Natural killer cell treated with Interleukin-12 subunit alpha and Interleukin-12 subunit beta and Interleukin-15 and Interleukin-18, amount 100 ng/mL, for 72 hours (primary cell): ENCODE data around the gene STPG1. TPM values are rescaled to one million over a fixed set of nuclear protein-coding genes. Genes with fewer than 3 reads are reported as not detected.

Experiments
- ATAC-seq, 2 donors: fragments of 150-1000 bp; cut with Tn5 transposase in 1 of 2; sonication (Bioruptor Pico), chemical (Tn5 transposase) in 1 of 2; 2 replicates each; pipeline ENCODE4 v1.10.0; 2021
- DNase-seq: peaks from one replicate; pipeline ENCODE4 v3.0.0; 2022; ENCODE audit warnings: low spot score
- H3K27ac Mint-ChIP-seq, 2 donors: 1 replicate in 1 of 2; 2 replicates in 1 of 2; pipeline ENCODE4 v1.8.0; 2022; ENCODE audit warnings: mixed read lengths in 2 of 2, mild to moderate bottlenecking in 1 of 2, moderate library complexity in 1 of 2
- H3K27me3 Mint-ChIP-seq, 2 donors: 1 replicate in 1 of 2; 2 replicates in 1 of 2; pipeline ENCODE4 v1.8.0; 2022; ENCODE audit warnings: mixed read lengths in 2 of 2
- H3K36me3 Mint-ChIP-seq: one replicate; pipeline ENCODE4 v1.8.0; 2022; ENCODE audit warnings: mixed read lengths
- H3K4me1 Mint-ChIP-seq, 2 donors: 1 replicate in 1 of 2; 2 replicates in 1 of 2; pipeline ENCODE4 v1.8.0; 2022; ENCODE audit warnings: low read depth in 2 of 2, mixed read lengths in 2 of 2, mild to moderate bottlenecking in 1 of 2
- H3K4me3 Mint-ChIP-seq: one replicate; pipeline ENCODE4 v1.8.0; 2022; ENCODE audit warnings: mixed read lengths
- H3K9me3 Mint-ChIP-seq: 2 replicates; pipeline ENCODE4 v1.8.0; 2022; ENCODE audit warnings: mixed read lengths
- total RNA-seq, 2 donors: library from RNA; stranded (reverse); gene quantifications; one replicate each; pipeline ENCODE4 v1.2.3, GENCODE V29; 2022

Gene STPG1
- total RNA-seq, 2 donors from 2014 or later = 2.3 to 5.4 TPM

DNA sequence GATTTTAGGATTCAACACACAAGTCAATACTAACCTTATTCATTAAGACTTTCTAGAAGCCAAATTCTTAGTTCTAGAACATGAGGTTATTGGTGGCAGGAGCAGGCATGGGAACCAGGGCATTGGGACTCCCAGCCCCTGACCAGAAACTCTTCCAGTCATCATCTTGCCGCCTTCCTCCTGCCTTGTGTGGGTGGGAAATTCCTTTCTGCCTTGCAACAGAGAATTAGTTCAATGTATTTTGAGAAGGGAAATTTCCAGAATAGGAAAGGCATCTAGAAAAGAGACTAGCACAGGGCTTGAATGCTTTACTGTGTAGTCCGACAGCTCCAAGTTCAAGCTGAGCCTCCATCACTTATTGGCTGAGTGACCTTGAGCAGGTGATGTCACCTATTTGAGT, 85.7 kb downstream of the STPG1 start:
- Mint-ChIP-seq H3K4me1 (peaks cover 0 to 2% of the 10 kb centered on the region in 2 donors), H3K4me3 (no peak overlapping the region), H3K27ac (no peak overlapping the region), H3K27me3 (peaks cover 32 to 44% of the 10 kb centered on the region in 2 donors), H3K9me3 (no peaks in the 10 kb centered on the region), H3K36me3 (no peaks in the 10 kb centered on the region)
- no peak for DNase-seq
- ATAC-seq = no peak

DNA sequence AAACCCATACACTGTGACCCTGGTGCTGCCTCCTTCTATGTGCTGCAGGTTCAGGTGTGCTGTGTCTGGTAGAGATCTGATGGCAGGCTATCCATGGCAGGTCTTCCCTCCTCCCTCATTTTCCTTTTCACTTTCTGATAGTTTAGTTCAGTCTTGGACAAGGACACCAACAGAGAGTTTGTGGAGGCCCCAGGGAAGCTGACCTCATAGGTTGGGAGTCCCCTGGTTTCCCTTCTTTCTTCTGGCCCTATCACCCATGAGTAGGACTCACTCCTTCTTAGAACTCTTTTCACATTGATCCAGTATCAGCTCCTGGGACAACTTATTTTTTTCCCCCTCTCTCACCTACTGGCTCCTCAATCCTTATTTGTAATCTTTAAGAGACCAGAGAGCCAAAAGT, 86.1 kb downstream of the STPG1 start:
- Mint-ChIP-seq H3K27ac (no peak overlapping the region), H3K27me3 (peaks cover 33 to 47% of the 10 kb centered on the region in 2 donors), H3K4me1 (peaks cover 0 to 5% of the 10 kb centered on the region in 2 donors)

DNA sequence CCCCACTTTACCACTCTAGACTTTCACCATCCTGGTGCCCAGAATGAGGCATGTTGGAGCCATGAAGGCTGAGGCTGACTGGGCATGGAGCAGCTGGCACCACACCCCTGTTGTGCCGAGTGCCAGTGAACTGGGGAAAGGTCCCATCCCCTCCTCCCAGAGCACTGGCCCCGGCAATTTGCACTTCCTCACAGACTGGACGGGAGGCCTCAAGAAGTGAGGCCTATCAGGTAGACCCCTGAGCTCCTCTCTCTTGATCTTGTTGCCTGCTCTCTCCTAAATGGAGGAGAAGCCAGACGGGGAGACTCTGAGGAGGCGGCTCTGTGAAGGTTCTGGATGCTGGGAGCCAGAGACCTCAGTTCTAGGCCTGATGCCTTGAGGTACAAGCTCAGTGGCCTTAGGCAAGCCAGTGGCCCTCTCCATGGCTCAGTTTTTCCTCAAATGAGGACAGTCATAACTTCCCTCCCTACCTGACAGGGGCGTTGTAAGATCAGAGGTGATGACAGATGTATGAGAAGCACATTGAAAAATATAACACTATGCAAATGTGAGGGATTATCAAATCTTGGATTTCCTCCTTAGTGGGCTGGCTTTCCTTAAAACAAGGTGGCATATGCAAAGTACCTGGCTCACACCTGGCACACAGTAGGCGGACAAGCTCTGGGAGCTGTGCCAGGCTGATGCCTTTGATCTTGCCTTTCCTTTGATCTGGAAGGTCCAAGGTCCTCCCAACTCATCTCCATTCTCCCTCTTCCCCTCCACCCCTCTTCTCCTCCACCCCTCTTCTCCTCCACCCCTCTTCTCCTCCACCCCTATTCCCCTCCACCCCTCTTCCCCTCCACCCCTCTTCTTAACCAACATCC, 87.8 kb downstream of the STPG1 start:
- H3K36me3 Mint-ChIP-seq = no peaks in the 10 kb centered on the region
- no peaks in the 10 kb centered on the region for H3K9me3 Mint-ChIP-seq
- H3K4me1 Mint-ChIP-seq = peaks cover 11 to 18% of the 10 kb centered on the region in 2 donors
- no peak overlapping the region for H3K27ac Mint-ChIP-seq
- no peak overlapping the region for H3K4me3 Mint-ChIP-seq
- DNase-seq = no peak
- H3K27me3 Mint-ChIP-seq = peaks cover 31 to 43% of the 10 kb centered on the region in 2 donors
- ATAC-seq = no peak

More for the DNA sequence above, 86.1 kb downstream of the STPG1 start:
- ATAC-seq (no peak), DNase-seq (no peak)
- Mint-ChIP-seq H3K9me3 (no peaks in the 10 kb centered on the region), H3K4me3 (no peak overlapping the region), H3K36me3 (no peaks in the 10 kb centered on the region)

DNA sequence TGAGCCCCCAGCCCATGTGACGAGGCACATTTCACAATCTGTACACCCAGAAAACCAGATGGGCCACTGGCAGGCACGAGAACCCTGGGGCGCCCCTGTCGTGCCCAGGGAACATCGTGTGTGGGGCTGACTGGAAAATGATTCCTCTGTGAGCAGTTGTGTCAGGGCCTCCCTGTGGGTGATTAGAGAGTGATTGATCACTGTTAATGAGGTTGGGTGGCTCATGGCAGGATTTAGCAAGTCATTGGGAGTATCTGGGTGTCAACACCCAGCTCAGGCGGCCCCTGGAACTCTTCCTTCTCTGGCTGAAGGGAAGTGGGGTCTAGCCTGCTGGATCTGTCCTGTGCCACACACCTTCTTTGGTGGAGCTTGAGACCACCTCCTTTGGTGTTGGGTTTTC, 88.7 kb downstream of the STPG1 start:
- H3K27ac Mint-ChIP-seq = no peak overlapping the region
- no peak for DNase-seq
- no peak overlapping the region for H3K4me3 Mint-ChIP-seq
- H3K36me3 Mint-ChIP-seq = no peaks in the 10 kb centered on the region
- H3K9me3 Mint-ChIP-seq = no peaks in the 10 kb centered on the region
- peaks cover 38 to 53% of the 10 kb centered on the region in 2 donors for H3K27me3 Mint-ChIP-seq
- ATAC-seq = no peak
- peaks cover 20 to 27% of the 10 kb centered on the region in 2 donors for H3K4me1 Mint-ChIP-seq

DNA sequence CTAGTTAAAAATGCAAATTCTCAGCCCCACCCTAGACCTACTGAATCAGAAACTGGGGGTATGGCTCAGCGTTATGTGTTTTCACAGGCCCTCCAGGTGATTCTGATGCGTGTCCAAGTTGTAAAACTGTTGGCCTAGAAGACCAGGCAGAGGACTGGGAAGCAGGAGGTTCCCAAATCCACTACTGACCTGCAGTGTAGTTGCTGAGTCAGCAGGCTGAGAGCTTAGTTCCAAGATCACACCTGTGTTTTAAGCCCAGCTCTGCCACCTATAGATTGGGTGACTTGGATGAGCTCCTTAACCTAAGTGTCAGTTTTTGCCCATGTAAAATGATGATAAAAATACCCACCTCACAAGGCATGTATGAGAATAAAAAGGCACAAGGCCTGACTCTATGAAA, 90.3 kb downstream of the STPG1 start:
- Mint-ChIP-seq H3K9me3 (no peaks in the 10 kb centered on the region), H3K27ac (no peak overlapping the region), H3K4me1 (peaks cover 33 to 40% of the 10 kb centered on the region in 2 donors), H3K27me3 (peaks cover 50 to 69% of the 10 kb centered on the region in 2 donors), H3K36me3 (no peaks in the 10 kb centered on the region), H3K4me3 (no peak overlapping the region)
- DNase-seq = no peak
- no peak for ATAC-seq

DNA sequence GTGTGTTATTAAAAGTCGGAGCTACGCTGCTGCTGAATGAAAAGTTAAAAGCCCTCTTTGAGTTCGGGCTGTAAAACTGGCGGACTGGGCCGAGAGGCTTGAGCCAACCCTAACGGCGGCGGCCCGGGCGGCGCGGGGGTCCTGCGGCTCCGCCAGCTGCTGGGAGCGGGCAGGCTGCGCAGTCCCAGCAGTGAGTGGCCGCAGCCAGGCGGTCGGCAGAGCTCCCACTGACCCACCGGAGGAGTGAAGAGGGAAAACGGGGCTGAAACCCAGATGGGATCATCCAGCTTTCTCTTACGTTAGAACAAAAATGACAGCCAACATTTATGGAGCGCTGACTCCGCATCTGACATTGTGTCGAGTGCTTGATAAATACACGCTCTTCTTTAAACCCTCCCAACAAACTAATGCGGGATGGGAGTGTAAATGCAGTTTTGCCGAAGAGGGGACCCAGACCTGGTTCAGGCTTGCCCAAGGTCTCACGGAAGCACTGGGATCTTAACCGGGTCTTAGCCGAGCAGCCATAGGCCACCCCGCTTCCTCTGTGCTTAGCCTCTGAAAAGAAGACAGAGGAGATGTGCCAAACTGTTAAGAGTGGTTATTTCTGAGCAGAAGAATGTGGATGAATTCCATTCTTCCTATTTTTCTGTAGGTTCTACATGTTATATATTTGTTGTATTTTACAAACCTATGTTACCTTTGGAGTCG, 91.0 kb downstream of the STPG1 start:
- Mint-ChIP-seq H3K4me1 (peaks cover 34 to 42% of the 10 kb centered on the region in 2 donors), H3K27ac (peak overlapping the region in 1 of 2 donors; percentile 71), H3K4me3 (peak overlapping the region; percentile 87), H3K27me3 (peaks cover 54 to 69% of the 10 kb centered on the region in 2 donors), H3K9me3 (no peaks in the 10 kb centered on the region), H3K36me3 (no peaks in the 10 kb centered on the region)
- DNase-seq (no peak), ATAC-seq (peak in 1 of 2 donors; percentile 21)

DNA sequence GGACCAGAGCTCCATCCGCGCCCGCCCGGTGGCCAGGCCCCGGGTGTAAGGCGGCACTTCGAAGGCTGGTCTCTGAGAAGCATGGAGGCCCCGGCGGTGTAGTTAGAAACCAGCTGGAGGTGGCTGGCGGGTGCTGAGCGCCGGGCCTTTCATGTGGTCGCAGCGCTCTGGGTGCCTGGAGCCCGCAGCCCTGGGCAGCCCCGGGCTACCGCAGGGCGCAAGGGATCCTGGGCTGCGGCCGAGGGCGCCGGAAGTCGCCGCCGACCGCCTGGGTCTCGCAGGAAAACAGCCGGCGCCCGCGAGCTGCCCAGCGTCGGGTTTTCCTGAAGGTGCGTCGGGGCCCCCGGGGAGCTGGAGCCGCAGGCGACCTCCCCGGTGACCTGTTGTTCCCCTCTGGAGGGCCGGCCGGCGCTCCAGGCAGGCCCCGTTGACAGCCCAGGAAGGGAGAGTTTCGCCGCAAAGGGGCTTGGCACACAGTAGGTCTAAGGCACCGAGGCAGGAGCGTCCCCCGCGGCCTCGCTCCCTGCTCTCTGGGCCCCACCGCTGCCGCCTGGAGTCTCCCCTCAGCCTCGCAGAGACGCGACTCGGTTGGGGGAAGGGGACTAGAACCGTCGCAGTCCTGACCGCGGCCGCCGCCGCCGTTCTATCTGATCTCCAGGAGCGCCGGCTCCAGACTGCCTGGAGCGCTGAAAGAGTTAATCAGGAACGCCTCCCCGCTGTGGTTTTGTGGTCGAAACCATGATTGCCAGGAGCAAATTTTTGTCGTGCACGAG, 91.7 kb downstream of the STPG1 start:
- Mint-ChIP-seq H3K27ac (peak overlapping the region in 1 of 2 donors; percentile 71), H3K4me1 (peaks cover 34 to 42% of the 10 kb centered on the region in 2 donors), H3K36me3 (no peaks in the 10 kb centered on the region), H3K27me3 (peaks cover 51 to 69% of the 10 kb centered on the region in 2 donors), H3K9me3 (no peaks in the 10 kb centered on the region), H3K4me3 (peak overlapping the region; percentile 87)
- peak; percentile 77 for DNase-seq
- peak; percentile 93 to 94 for ATAC-seq

DNA sequence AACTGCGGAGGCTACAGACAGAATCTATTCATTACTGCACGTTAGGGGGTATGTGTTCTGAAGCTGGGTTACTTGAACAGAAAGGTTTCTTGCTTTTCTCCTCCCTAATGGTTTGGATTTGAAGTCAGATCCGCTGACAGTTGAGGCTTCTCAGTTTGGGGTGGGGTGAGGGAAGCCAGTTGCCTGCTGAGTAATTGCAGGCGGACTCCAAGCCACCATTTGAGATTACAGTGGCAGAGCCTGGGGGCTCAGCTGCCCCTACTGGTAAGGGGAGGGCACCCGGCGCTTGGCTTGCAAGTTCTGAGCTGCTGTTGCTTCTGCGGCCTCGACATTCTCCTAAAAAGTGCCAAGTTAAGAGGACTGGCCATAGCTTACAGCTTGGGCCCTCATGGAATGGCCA, 92.5 kb downstream of the STPG1 start:
- Mint-ChIP-seq H3K36me3 (no peaks in the 10 kb centered on the region), H3K27ac (peak overlapping the region in 1 of 2 donors; percentile 71), H3K9me3 (no peaks in the 10 kb centered on the region), H3K4me1 (peaks cover 34 to 42% of the 10 kb centered on the region in 2 donors), H3K27me3 (peaks cover 45 to 69% of the 10 kb centered on the region in 2 donors), H3K4me3 (peak overlapping the region; percentile 67)
- DNase-seq (no peak), ATAC-seq (peak in 1 of 2 donors; percentile 50)

DNA sequence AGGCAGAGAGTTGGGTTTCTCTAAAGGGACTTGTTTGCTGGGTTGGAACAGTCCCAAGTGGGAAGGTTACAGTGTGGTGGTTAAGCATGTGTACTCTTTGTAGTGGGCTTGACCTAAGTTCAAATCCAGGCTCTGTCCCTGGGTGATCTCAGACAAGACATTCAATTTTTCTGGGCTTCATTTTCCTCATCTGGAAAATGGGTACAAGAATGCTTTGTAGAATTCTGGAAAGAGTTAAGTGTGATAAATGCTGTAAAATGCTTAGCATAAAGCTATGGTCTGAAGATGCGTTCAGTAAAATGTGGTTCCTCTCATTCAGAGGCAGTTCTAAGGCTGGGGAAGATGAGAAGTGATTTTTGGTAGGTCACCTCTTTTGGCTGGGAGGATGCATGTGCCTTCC, 93.6 kb downstream of the STPG1 start:
- H3K4me3 Mint-ChIP-seq = peak overlapping the region; percentile 30
- DNase-seq = no peak
- H3K27me3 Mint-ChIP-seq = peaks cover 43 to 77% of the 10 kb centered on the region in 2 donors
- no peaks in the 10 kb centered on the region for H3K36me3 Mint-ChIP-seq
- peaks cover 34 to 42% of the 10 kb centered on the region in 2 donors for H3K4me1 Mint-ChIP-seq
- peak overlapping the region; percentile 15 to 45 for H3K27ac Mint-ChIP-seq
- H3K9me3 Mint-ChIP-seq = no peaks in the 10 kb centered on the region
- ATAC-seq = no peak

DNA sequence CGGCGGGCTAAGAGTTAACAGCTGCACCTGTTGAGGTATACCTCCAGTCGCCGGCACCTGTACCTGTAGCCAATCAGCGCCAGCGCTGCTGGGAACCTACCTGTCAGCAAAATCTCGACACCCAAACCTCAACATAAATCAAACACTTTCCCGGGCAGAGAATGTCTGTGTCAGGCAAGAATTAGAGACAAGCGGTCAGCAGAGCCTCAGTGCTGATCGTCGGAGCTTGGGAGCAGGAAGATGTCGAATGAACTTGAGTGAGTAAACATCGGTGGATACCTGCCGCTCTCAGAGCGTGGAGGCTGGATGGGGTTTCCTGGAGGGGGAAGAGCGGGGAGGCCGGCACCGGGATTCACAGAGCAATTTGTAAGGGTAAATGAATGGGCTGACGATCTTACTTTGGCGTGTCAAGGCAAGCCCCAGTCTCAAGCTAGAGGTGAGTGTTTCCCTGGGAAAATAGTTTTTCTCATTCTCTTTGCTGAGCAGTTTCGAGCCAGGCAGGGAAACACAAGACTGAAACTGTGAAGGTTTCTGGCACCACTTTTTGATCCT, 94.2 kb downstream of the STPG1 start, which contains the start of gene GRHL3:
Gene GRHL3 (plus strand): TSS at position 46 of the 552 bp plus-strand sequence. CDS start 195 bp downstream, at position 241.
- H3K4me1 Mint-ChIP-seq = peaks cover 34 to 42% of the 10 kb centered on the region in 2 donors
- H3K9me3 Mint-ChIP-seq = no peaks in the 10 kb centered on the region
- peaks cover 43 to 81% of the 10 kb centered on the region in 2 donors for H3K27me3 Mint-ChIP-seq
- H3K27ac Mint-ChIP-seq = peak within 1 kb of the TSS; percentile 15 to 45
- no peak for DNase-seq
- peak within 1 kb of the TSS; percentile 30 for H3K4me3 Mint-ChIP-seq
- H3K36me3 Mint-ChIP-seq = no peaks in the 10 kb centered on the region
- no peak for ATAC-seq

DNA sequence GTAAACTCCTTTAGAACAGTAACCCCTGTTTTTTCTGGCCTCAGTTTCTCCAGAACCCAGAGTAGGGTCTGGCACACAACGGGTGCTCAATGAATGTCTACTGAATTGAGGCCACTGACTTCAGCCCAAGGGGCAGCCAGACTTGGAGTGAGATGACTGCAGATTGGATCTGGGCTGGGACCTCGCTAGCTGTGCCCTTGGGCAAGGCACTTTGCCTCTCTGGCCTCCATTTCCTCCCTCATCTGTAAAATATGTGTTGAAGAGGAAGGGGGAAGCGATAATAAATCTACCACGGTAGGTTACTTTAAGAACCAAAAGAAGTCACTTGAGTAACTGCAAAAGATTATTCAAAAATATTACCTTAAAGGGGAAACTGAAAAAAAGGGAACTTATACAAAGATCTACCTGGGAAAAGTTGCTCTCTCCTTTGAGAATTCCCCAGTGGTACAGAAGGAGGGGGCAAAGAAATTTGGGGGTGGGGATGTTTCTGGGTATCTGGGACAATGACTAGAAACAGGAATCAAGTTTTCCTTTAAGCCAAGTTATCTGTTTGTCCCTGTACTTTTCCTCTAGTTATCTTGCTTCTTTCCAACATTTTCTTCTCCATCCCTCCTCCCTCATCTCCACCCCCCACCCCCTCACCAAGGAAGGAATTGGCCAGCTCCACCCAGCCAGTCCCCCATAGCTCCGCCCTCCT, 94.8 kb downstream of the STPG1 start:
- Mint-ChIP-seq H3K4me1 (peaks cover 34 to 42% of the 10 kb centered on the region in 2 donors), H3K36me3 (no peaks in the 10 kb centered on the region), H3K9me3 (no peaks in the 10 kb centered on the region), H3K27me3 (peaks cover 41 to 78% of the 10 kb centered on the region in 2 donors), H3K4me3 (no peak overlapping the region), H3K27ac (peak overlapping the region in 1 of 2 donors; percentile 15)
- ATAC-seq = no peak
- DNase-seq = no peak

DNA sequence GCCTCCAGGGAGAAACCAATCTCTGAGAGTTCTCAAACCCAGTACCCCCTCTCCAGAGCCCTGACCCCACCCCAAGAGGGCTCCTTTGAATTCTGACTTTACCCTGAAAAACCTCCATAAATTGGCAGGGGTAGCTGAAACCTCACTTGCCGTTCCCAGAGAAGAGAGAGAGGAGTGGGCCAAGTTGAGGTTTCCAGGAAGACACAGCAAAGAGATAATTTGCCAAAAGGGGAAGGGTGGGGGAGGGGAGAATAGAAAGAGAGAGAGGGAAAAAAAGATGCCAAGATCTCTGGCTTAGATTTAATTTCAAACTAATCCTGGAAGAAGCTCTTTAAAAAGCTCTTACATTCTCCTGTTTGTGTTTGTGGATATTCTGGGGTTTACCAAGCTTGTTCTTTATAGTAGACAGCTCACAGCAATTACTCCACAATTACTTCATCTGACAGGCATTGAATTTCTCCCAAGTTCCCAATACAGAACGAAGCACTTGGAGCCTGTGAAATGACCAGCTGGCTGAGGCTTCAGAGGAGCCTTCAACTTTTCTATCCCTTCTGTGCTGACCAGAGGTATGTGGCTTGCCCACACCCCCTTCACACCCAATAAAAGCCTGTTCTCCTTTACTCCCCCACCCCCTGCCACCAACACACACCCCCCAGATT, 95.5 kb downstream of the STPG1 start:
- Mint-ChIP-seq H3K27ac (no peak overlapping the region), H3K4me1 (peaks cover 34 to 42% of the 10 kb centered on the region in 2 donors), H3K36me3 (no peaks in the 10 kb centered on the region), H3K4me3 (no peak overlapping the region), H3K9me3 (no peaks in the 10 kb centered on the region), H3K27me3 (peaks cover 41 to 77% of the 10 kb centered on the region in 2 donors)
- no peak for DNase-seq
- no peak for ATAC-seq
